ENCODE results near the gene HOXB9.
A peak's percentile ranks its signal among the peaks of the same experiment; 100 is the strongest.

Gene HOXB9

DNA sequence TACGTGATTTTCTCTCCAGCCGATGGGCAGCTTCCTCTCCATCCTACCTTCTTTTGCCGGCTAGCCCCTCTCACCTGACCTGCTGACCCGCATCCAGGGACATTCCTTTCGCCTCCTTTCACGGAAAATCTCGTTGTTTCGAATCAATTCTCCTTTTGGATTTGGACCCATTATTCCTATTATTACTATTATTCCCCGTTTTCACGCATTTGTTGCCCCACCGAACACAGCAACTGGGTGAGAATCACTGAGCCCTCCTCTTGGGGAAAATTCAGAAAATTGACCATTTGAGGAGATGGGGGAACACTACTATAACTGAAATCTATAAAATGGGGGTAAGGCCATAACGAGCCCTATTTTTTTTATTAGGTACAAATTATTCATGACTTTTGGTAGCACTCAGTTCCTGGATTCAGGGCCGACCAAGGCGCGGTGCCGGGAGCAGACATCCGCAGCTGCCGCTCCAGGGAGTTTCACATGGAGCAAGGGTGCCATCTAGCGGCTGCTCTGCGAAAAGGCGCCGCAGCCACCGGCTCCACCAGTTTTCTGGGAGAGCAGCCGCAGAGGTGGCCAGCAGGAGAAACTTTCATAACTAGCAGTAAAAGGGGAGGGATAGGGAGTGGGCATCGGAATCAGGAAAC lies 7.8 kb downstream of the HOXB9 start:
- H3K27me3 ChIP-seq (ENCODE audit: control insufficient read depth, insufficient read depth, low read length), result peaks cover 98% of the 10 kb centered on the region
- H3K9me3 ChIP-seq (ENCODE audit: control insufficient read depth, insufficient read depth, low read length), result no peaks in the 10 kb centered on the region
- H3K4me1 ChIP-seq (ENCODE audit: control insufficient read depth, insufficient read depth, low read length), result no peaks in the 10 kb centered on the region
- H3K36me3 ChIP-seq (ENCODE audit: control insufficient read depth, insufficient read depth, low read length), result no peaks in the 10 kb centered on the region
- no peak overlapping the region for H3K9ac ChIP-seq (ENCODE audit: low read depth, low read length)
- H3K4me3 ChIP-seq (ENCODE audit: low read depth, low read length), result peak overlapping the region; percentile 18

GRCh38 chr17:48617471-48618255 lies 8.5 kb downstream of the HOXB9 start:
- Histone ChIP-seq H3K27me3 (ENCODE audit: control insufficient read depth, insufficient read depth, low read length) (peaks cover 98% of the 10 kb centered on the region), H3K4me1 (ENCODE audit: control insufficient read depth, insufficient read depth, low read length) (no peaks in the 10 kb centered on the region), H3K9me3 (ENCODE audit: control insufficient read depth, insufficient read depth, low read length) (no peaks in the 10 kb centered on the region), H3K4me3 (ENCODE audit: low read depth, low read length) (peak overlapping the region; percentile 18), H3K36me3 (ENCODE audit: control insufficient read depth, insufficient read depth, low read length) (no peaks in the 10 kb centered on the region), H3K9ac (ENCODE audit: low read depth, low read length) (no peak overlapping the region)

GRCh38 chr17:48616717-48617470 lies 9.3 kb downstream of the HOXB9 start:
- peak overlapping the region; percentile 11 for H3K4me3 ChIP-seq (ENCODE audit: low read depth, low read length)
- peaks cover 98% of the 10 kb centered on the region for H3K27me3 ChIP-seq (ENCODE audit: control insufficient read depth, insufficient read depth, low read length)

GRCh38 chr17:48615963-48616716 lies 10.0 kb downstream of the HOXB9 start:
- Histone ChIP-seq H3K36me3 (ENCODE audit: control insufficient read depth, insufficient read depth, low read length) (no peaks in the 10 kb centered on the region), H3K9ac (ENCODE audit: low read depth, low read length) (no peak overlapping the region), H3K4me1 (ENCODE audit: control insufficient read depth, insufficient read depth, low read length) (peaks cover 2% of the 10 kb centered on the region), H3K27me3 (ENCODE audit: control insufficient read depth, insufficient read depth, low read length) (peaks cover 98% of the 10 kb centered on the region), H3K9me3 (ENCODE audit: control insufficient read depth, insufficient read depth, low read length) (no peaks in the 10 kb centered on the region), H3K4me3 (ENCODE audit: low read depth, low read length) (peak overlapping the region; percentile 11)

More at GRCh38 chr17:48616717-48617470, 9.3 kb downstream of the HOXB9 start:
- H3K9me3 ChIP-seq (ENCODE audit: control insufficient read depth, insufficient read depth, low read length), result no peaks in the 10 kb centered on the region
- H3K4me1 ChIP-seq (ENCODE audit: control insufficient read depth, insufficient read depth, low read length), result peaks cover 2% of the 10 kb centered on the region
- H3K36me3 ChIP-seq (ENCODE audit: control insufficient read depth, insufficient read depth, low read length), result no peaks in the 10 kb centered on the region
- H3K9ac ChIP-seq (ENCODE audit: low read depth, low read length), result no peak overlapping the region

GRCh38 chr17:48615047-48615962 lies 10.9 kb downstream of the HOXB9 start, which contains the start of gene HOXB8:
Gene HOXB8 (minus strand): TSS chr17:48615292. CDS start chr17:48614704, 588 bp downstream.
- Histone ChIP-seq H3K4me3 (ENCODE audit: low read depth, low read length) (peak within 1 kb of the TSS; percentile 30), H3K9ac (ENCODE audit: low read depth, low read length) (no peak within 1 kb of the TSS), H3K36me3 (ENCODE audit: control insufficient read depth, insufficient read depth, low read length) (no peaks in the 10 kb centered on the region), H3K27me3 (ENCODE audit: control insufficient read depth, insufficient read depth, low read length) (peaks cover 98% of the 10 kb centered on the region), H3K9me3 (ENCODE audit: control insufficient read depth, insufficient read depth, low read length) (no peaks in the 10 kb centered on the region), H3K4me1 (ENCODE audit: control insufficient read depth, insufficient read depth, low read length) (peaks cover 2% of the 10 kb centered on the region)

GRCh38 chr17:48613862-48614694 lies 12.1 kb downstream of the HOXB9 start:
- Histone ChIP-seq H3K27me3 (ENCODE audit: control insufficient read depth, insufficient read depth, low read length) (peaks cover 98% of the 10 kb centered on the region), H3K4me3 (ENCODE audit: low read depth, low read length) (peak overlapping the region; percentile 30), H3K4me1 (ENCODE audit: control insufficient read depth, insufficient read depth, low read length) (peaks cover 4% of the 10 kb centered on the region), H3K9me3 (ENCODE audit: control insufficient read depth, insufficient read depth, low read length) (no peaks in the 10 kb centered on the region), H3K36me3 (ENCODE audit: control insufficient read depth, insufficient read depth, low read length) (no peaks in the 10 kb centered on the region), H3K9ac (ENCODE audit: low read depth, low read length) (no peak overlapping the region)

- H3K9ac ChIP-seq (ENCODE audit: low read depth, low read length), result no peak overlapping the region
- H3K4me1 ChIP-seq (ENCODE audit: control insufficient read depth, insufficient read depth, low read length), result peaks cover 4% of the 10 kb centered on the region
- no peaks in the 10 kb centered on the region for H3K9me3 ChIP-seq (ENCODE audit: control insufficient read depth, insufficient read depth, low read length)
- no peaks in the 10 kb centered on the region for H3K36me3 ChIP-seq (ENCODE audit: control insufficient read depth, insufficient read depth, low read length)
- H3K27me3 ChIP-seq (ENCODE audit: control insufficient read depth, insufficient read depth, low read length), result peaks cover 97% of the 10 kb centered on the region
- H3K4me3 ChIP-seq (ENCODE audit: low read depth, low read length), result peak overlapping the region; percentile 3
Observed at GRCh38 chr17:48612854-48613691, 13.1 kb downstream of the HOXB9 start.

DNA sequence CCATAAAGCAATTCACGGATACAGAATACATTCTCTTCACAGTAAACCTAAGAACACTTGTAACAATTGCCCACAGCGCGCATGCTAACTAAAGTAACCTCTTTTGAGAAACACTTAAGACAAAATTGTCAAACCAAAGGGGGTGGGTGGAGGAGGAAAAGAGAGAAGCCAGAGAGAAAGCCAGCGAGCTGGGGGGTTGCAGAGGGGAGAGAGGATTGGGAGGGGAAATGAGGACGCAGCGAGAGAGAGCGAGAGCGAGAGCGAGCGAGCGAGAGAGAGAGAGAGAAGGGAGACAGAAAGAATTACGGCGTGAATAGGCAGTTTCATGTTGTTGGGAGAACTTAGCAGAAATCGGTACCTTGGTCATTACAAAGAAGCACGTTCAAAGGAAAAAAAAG lies 13.7 kb downstream of the HOXB9 start:
- Histone ChIP-seq H3K9ac (ENCODE audit: low read depth, low read length) (no peak overlapping the region), H3K27me3 (ENCODE audit: control insufficient read depth, insufficient read depth, low read length) (peaks cover 97% of the 10 kb centered on the region), H3K4me3 (ENCODE audit: low read depth, low read length) (peak overlapping the region; percentile 3), H3K36me3 (ENCODE audit: control insufficient read depth, insufficient read depth, low read length) (no peaks in the 10 kb centered on the region), H3K4me1 (ENCODE audit: control insufficient read depth, insufficient read depth, low read length) (peaks cover 4% of the 10 kb centered on the region), H3K9me3 (ENCODE audit: control insufficient read depth, insufficient read depth, low read length) (no peaks in the 10 kb centered on the region)

DNA sequence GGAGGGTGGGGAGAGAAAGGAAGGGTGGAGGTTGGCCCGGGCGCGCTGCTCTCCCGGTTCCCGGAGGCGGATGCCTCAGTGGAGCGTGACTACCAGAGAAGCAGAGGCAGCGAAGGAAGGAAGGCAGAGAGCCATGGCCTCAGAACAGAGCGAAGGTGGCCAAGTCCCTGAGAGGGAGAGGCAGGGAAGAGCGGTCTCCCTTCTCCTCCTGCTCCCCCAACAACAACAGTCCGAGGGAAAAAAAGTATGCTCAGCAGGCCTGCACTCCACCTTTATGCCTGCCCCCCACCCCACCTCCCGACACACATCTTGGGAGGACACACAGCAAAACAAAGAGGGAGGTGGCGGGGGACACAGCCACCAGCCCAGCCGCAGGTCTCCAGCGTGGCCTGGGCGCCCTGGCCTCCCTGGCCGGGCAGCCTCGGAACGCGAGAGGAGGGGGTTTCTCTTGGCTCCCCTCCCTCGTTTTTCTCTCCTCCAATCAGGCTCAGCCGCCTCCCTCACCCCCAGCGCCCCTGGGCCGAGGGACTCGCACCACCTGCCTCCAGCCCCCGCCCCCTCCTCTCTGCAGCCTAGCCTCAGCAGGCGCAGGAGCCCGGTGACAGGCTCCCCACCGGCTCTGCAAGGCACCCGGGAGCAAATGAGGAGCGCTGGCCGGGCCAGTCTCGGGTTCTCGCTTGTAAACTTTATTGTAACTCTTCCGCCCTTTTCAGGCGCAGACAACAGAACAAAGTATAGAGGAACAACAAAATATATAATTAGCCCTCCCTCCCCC lies 14.3 kb downstream of the HOXB9 start:
- Histone ChIP-seq H3K27me3 (ENCODE audit: control insufficient read depth, insufficient read depth, low read length) (peaks cover 97% of the 10 kb centered on the region), H3K9me3 (ENCODE audit: control insufficient read depth, insufficient read depth, low read length) (no peaks in the 10 kb centered on the region), H3K9ac (ENCODE audit: low read depth, low read length) (no peak overlapping the region), H3K4me1 (ENCODE audit: control insufficient read depth, insufficient read depth, low read length) (peaks cover 4% of the 10 kb centered on the region), H3K36me3 (ENCODE audit: control insufficient read depth, insufficient read depth, low read length) (no peaks in the 10 kb centered on the region), H3K4me3 (ENCODE audit: low read depth, low read length) (peak overlapping the region; percentile 30)

Measured in iPS-15b (cell line).